H9 (cell line): ENCODE results near the gene IGFL2. TPM values are rescaled to one million over a fixed set of nuclear protein-coding genes. Genes with fewer than 3 reads are reported as not detected.

Experiments
- DNase-seq: peaks from one replicate; pipeline ENCODE4 v3.0.0-alpha.2; 2017
- H2AFZ ChIP-seq: one replicate; pipeline ENCODE4 v1.6.1; 2013; ENCODE audit warnings: mild to moderate bottlenecking, low read length, control low read depth, moderate library complexity
- H2AK5ac ChIP-seq: 2 replicates; pipeline ENCODE4 v1.6.1; 2013; ENCODE audit warnings: low read length, control low read depth, mixed read lengths; ENCODE audit not compliant: insufficient read length
- H2BK120ac ChIP-seq: one replicate; pipeline ENCODE4 v1.6.1; 2013; ENCODE audit warnings: low read depth, mild to moderate bottlenecking, low read length, control low read depth, inconsistent platforms; ENCODE audit not compliant: poor library complexity, severe bottlenecking
- H2BK12ac ChIP-seq: 2 replicates; pipeline ENCODE4 v1.6.1; 2013; ENCODE audit warnings: low read length, control low read depth, mixed read lengths, low read depth; ENCODE audit not compliant: insufficient read length
- H2BK15ac ChIP-seq: 2 replicates; pipeline ENCODE4 v1.6.1; 2013; ENCODE audit warnings: low read depth, low read length, control low read depth
- H2BK20ac ChIP-seq: one replicate; pipeline ENCODE4 v1.6.1; 2013; ENCODE audit warnings: low read depth, mild to moderate bottlenecking, low read length, control low read depth, inconsistent platforms; ENCODE audit not compliant: poor library complexity, severe bottlenecking
- H2BK5ac ChIP-seq: 2 replicates; pipeline ENCODE4 v1.6.1; 2013; ENCODE audit warnings: low read length, control low read depth, mixed read lengths; ENCODE audit not compliant: insufficient read length
- H3K14ac ChIP-seq: 2 replicates; pipeline ENCODE4 v1.6.1; 2013; ENCODE audit warnings: low read length, control low read depth; ENCODE audit not compliant: insufficient read depth
- H3K18ac ChIP-seq: 2 replicates; pipeline ENCODE4 v1.6.1; 2013; ENCODE audit warnings: low read depth, mild to moderate bottlenecking, mixed read lengths, low read length, control low read depth; ENCODE audit not compliant: insufficient read length
- H3K23ac ChIP-seq: 2 replicates; pipeline ENCODE4 v1.6.1; 2013; ENCODE audit warnings: low read length, control low read depth, mixed read lengths, low read depth; ENCODE audit not compliant: insufficient read length
- H3K23me2 ChIP-seq: 2 replicates; pipeline ENCODE4 v1.6.1; 2013; ENCODE audit warnings: low read depth, mild to moderate bottlenecking, mixed read lengths, low read length, control low read depth; ENCODE audit not compliant: insufficient read length, poor library complexity, severe bottlenecking
- H3K27ac ChIP-seq: 2 replicates; pipeline ENCODE4 v1.5.1; 2013; ENCODE audit warnings: low read length, control low read depth, mixed read lengths, low read depth; ENCODE audit not compliant: insufficient read length
- H3K27me3 ChIP-seq: 2 replicates; pipeline ENCODE4 v1.6.1; 2013; ENCODE audit warnings: low read length, control low read depth, inconsistent platforms; ENCODE audit not compliant: insufficient read depth
- H3K4ac ChIP-seq: 2 replicates; pipeline ENCODE4 v1.6.1; 2013; ENCODE audit warnings: low read depth, mild to moderate bottlenecking, control low read depth, inconsistent platforms, low read length, moderate library complexity
- H3K4me1 ChIP-seq: 2 replicates; pipeline ENCODE4 v1.6.1; 2013; ENCODE audit warnings: low read length, control low read depth, inconsistent platforms; ENCODE audit not compliant: insufficient read depth
- H3K4me2 ChIP-seq: 2 replicates; pipeline ENCODE4 v1.6.1; 2013; ENCODE audit warnings: low read length, control low read depth, mixed read lengths; ENCODE audit not compliant: insufficient read length, insufficient read depth
- H3K56ac ChIP-seq: 2 replicates; pipeline ENCODE4 v1.6.1; 2013; ENCODE audit warnings: low read depth, mild to moderate bottlenecking, mixed read lengths, low read length, control low read depth; ENCODE audit not compliant: insufficient read length
- H3K79me1 ChIP-seq: 2 replicates; pipeline ENCODE4 v1.6.1; 2013; ENCODE audit warnings: low read depth, mild to moderate bottlenecking, moderate library complexity, low read length, control low read depth, inconsistent platforms; ENCODE audit not compliant: insufficient read depth, poor library complexity, severe bottlenecking
- H3K79me2 ChIP-seq: 2 replicates; pipeline ENCODE4 v1.6.1; 2013; ENCODE audit warnings: low read length, control low read depth, inconsistent platforms; ENCODE audit not compliant: insufficient read depth
- H3K9ac ChIP-seq: 2 replicates; pipeline ENCODE4 v1.6.1; 2013; ENCODE audit warnings: low read length, control low read depth, mixed read lengths; ENCODE audit not compliant: insufficient read length; ENCODE audit errors: extremely low read depth
- H3K9me3 ChIP-seq: one replicate; pipeline ENCODE4 v1.6.1; 2013; ENCODE audit warnings: low read depth, low read length, inconsistent platforms; ENCODE audit not compliant: control insufficient read depth
- H3T11ph ChIP-seq: one replicate; pipeline ENCODE4 v1.6.1; 2013; ENCODE audit warnings: mild to moderate bottlenecking, low read length, control low read depth, inconsistent platforms
- H4K20me1 ChIP-seq: one replicate; pipeline ENCODE4 v1.6.1; 2013; ENCODE audit not compliant: control insufficient read depth, insufficient read length, insufficient read depth
- H4K5ac ChIP-seq: 2 replicates; pipeline ENCODE4 v1.6.1; 2013; ENCODE audit warnings: low read depth, mild to moderate bottlenecking, mixed read lengths, low read length, control low read depth; ENCODE audit not compliant: insufficient read length
- H4K8ac ChIP-seq: replicated peaks from 2 replicates; pipeline ENCODE4 v1.6.1; 2013; ENCODE audit warnings: low read length, control low read depth, mixed read lengths, low read depth; ENCODE audit not compliant: insufficient read length
- H4K91ac ChIP-seq: 2 replicates; pipeline ENCODE4 v1.6.1; 2013; ENCODE audit warnings: low read depth, mild to moderate bottlenecking, moderate library complexity, mixed read lengths, low read length, control low read depth; ENCODE audit not compliant: insufficient read length
- H3K27ac Mint-ChIP-seq, 3 experiments: 2 replicates in 2 of 3; 3 replicates in 1 of 3; pipeline ENCODE4 v1.8.0; 2020 to 2021; ENCODE audit warnings: mixed read lengths in 3 of 3, mild to moderate bottlenecking in 1 of 3, moderate library complexity in 1 of 3
- H3K27me3 Mint-ChIP-seq: 2 replicates; pipeline ENCODE4 v1.8.0; 2021; ENCODE audit warnings: low read depth, mild to moderate bottlenecking, moderate library complexity, mixed read lengths
- H3K36me3 Mint-ChIP-seq, 3 experiments: 2 replicates in 2 of 3; 3 replicates in 1 of 3; pipeline ENCODE4 v1.8.0; 2020 to 2021; ENCODE audit warnings: low read depth in 3 of 3, mixed read lengths in 3 of 3; ENCODE audit not compliant: insufficient read depth in 1 of 3
- H3K4me1 Mint-ChIP-seq, 2 experiments: 2 replicates each; pipeline ENCODE4 v1.8.0; 2020; ENCODE audit warnings: mixed read lengths in 2 of 2
- H3K4me3 Mint-ChIP-seq, 2 experiments: 2 replicates in 1 of 2; 3 replicates in 1 of 2; pipeline ENCODE4 v1.8.0; 2020 to 2021; ENCODE audit warnings: mild to moderate bottlenecking in 2 of 2, mixed read lengths in 2 of 2, moderate library complexity in 1 of 2
- H3K9me3 Mint-ChIP-seq, 2 experiments: 2 replicates in 1 of 2; 3 replicates in 1 of 2; pipeline ENCODE4 v1.8.0; 2020; ENCODE audit warnings: mild to moderate bottlenecking in 2 of 2, mixed read lengths in 2 of 2, moderate library complexity in 1 of 2
- CTCF ChIP-seq: fragments of 200-600 bp; sonication (generic); conservative IDR thresholded peaks from 3 replicates; pipeline ENCODE4 v1.8.0; 2021; ENCODE audit warnings: antibody characterized with exemption, mild to moderate bottlenecking
- WGBS: extraction: QIAGEN DNeasy Blood & Tissue Kit; methylation state at CpG from one replicate; pipeline ENCODE4 v1.1.7; 2013; ENCODE audit warnings: missing lambda C conversion rate, low lambda C conversion rate, mixed read lengths; ENCODE audit not compliant: insufficient read length; ENCODE audit errors: extremely low coverage; 5-methylcytosine and 5-hydroxymethylcytosine counted together
- total RNA-seq: library from RNA; stranded (reverse); gene quantifications from 2 replicates; pipeline ENCODE4 v1.2.1, GENCODE V29; 2021

Gene IGFL2
- total RNA-seq, 1 experiment from 2014 or later, result not detected

DNA sequence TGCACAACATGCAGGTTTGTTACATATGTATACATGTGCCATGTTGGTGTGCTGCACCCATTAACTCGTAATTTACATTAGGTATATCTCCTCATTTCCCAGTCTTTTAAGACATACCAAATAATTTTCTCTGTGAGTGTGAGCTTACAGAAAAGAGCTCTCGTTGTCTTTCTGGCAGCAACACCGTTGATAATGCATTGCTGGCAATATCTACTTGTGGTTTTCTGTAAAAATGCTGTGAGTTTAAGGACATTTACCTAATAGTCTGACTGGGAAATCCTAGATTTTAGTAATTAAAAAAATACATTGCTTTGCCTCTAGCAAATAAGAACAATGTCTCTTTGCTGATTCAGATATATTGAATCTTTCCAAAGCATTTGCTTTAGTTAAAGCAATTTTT, 31.9 kb upstream of the IGFL2 start:
- H3K56ac ChIP-seq, result no peak overlapping the region
- H3K18ac ChIP-seq, result no peak overlapping the region
- Mint-ChIP-seq H3K27ac (no peak overlapping the region), H3K4me1 (peaks cover 11 to 12% of the 10 kb centered on the region in 2 experiments), H3K4me3 (no peak overlapping the region), H3K36me3 (peaks cover 0 to 9% (median 2%) of the 10 kb centered on the region in 3 experiments; a peak in 4 of 7 replicates), H3K27me3 (peaks cover 10% of the 10 kb centered on the region), H3K9me3 (peaks cover 8 to 11% of the 10 kb centered on the region in 2 experiments)
- DNase-seq, result no peak
- no peak overlapping the region for H2AFZ ChIP-seq
- H2AK5ac ChIP-seq, result no peak overlapping the region
- no peak overlapping the region for H3K14ac ChIP-seq
- no peak overlapping the region for H3T11ph ChIP-seq
- no peaks in the 10 kb centered on the region for H3K79me2 ChIP-seq
- no peaks in the 10 kb centered on the region for H3K9me3 ChIP-seq
- no peak overlapping the region for H2BK5ac ChIP-seq
- H3K9ac ChIP-seq, result no peak overlapping the region
- no peaks in the 10 kb centered on the region; the same call in 1 of the 2 replicates for H3K4me1 ChIP-seq
- H2BK15ac ChIP-seq, result no peak overlapping the region
- H4K91ac ChIP-seq, result no peak overlapping the region
- no peak for TF ChIP-seq CTCF
- no peak overlapping the region for H2BK20ac ChIP-seq
- no peaks in the 10 kb centered on the region for H3K27me3 ChIP-seq
- no peak overlapping the region for H3K23ac ChIP-seq
- no peak overlapping the region for H3K4me2 ChIP-seq
- no peak overlapping the region for H4K5ac ChIP-seq
- no CpG with 5 or more reads among the region's 3 CpGs for WGBS
- H3K27ac ChIP-seq, result no peak overlapping the region
- H3K4ac ChIP-seq, result no peak overlapping the region
- H4K20me1 ChIP-seq, result no peaks in the 10 kb centered on the region
- no peak overlapping the region for H4K8ac ChIP-seq
- H3K23me2 ChIP-seq, result no peaks in the 10 kb centered on the region
- no peak overlapping the region for H2BK12ac ChIP-seq
- H2BK120ac ChIP-seq, result no peak overlapping the region
- H3K79me1 ChIP-seq, result no peaks in the 10 kb centered on the region
